ENCODE measurements around the gene MIEF1.

Gene MIEF1

DNA sequence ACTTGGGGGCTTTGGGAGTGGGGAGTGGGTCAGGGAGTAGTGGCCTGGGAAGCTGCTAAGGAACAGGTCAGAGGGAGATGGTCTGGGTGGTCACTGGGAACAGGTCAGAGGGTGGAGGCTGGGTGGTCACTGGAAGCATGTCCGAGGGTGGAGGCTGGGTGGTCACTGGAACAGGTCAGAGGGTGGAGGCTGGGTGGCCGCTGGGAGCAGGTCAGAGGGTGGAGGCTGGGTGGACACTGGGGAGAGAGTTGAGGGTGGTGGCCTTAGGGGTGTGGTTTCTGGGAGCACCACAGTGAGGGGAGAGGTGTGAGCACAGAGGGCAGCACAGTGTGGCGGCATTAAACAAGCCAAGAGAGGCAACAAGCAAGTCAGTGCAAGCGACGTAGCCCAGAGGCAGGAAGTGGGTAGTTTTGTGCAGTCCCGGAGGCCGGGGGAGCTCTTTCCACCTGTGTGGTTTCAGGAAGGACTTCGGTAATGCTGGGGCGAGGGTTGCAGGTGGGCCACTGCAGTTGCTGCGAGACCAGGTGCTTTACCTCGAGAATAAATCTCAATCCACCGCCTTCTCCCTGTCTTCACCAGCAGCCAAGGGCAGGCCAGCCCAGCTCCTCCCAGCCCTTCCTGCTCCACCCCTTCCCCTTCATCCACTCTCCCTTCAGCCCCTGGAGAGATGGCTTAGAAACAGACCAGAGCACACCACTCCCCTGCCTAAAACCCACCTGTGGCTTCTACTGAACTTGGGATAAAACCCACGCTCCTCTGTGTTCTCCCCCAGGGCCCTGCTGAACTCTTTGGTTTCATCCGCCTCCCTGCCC lies 65.3 kb downstream of the MIEF1 start:
- TF ChIP-seq, protein P1, sequence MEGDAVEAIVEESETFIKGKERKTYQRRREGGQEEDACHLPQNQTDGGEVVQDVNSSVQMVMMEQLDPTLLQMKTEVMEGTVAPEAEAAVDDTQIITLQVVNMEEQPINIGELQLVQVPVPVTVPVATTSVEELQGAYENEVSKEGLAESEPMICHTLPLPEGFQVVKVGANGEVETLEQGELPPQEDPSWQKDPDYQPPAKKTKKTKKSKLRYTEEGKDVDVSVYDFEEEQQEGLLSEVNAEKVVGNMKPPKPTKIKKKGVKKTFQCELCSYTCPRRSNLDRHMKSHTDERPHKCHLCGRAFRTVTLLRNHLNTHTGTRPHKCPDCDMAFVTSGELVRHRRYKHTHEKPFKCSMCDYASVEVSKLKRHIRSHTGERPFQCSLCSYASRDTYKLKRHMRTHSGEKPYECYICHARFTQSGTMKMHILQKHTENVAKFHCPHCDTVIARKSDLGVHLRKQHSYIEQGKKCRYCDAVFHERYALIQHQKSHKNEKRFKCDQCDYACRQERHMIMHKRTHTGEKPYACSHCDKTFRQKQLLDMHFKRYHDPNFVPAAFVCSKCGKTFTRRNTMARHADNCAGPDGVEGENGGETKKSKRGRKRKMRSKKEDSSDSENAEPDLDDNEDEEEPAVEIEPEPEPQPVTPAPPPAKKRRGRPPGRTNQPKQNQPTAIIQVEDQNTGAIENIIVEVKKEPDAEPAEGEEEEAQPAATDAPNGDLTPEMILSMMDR (IDR thresholded peaks at IDR 0.05; ENCODE audit: insufficient read depth, low read depth, low read length, missing control alignments): no peak
- H3K4me3 ChIP-seq (ENCODE audit: low read length): no peak overlapping the region
- peak; percentile 66 for DNase-seq (ENCODE audit: low read depth)
